ENCODE results near the gene WDR3.

- TF ChIP-seq EZH2phosphoT487 (IDR thresholded peaks at IDR 0.05; ENCODE audit: insufficient read depth, low read depth) (no peak), EZH2 (IDR thresholded peaks at IDR 0.05; ENCODE audit: insufficient read depth, poor library complexity, severe bottlenecking) (no peak)
Observed at GRCh38 chr1:118004312-118004711, 74.8 kb downstream of the WDR3 start.
